ENCODE data around the gene TNFSF12.
A peak's percentile ranks its signal among the peaks of the same experiment; 100 is the strongest.

TNFSF12 gene

GRCh38 chr17:7561589-7562207, 12.8 kb downstream of the TNFSF12 start, which contains the start of gene SENP3:
Gene SENP3, plus strand, starts transcription at chr17:7561919. Its CDS starts 1,158 bp downstream, at chr17:7563077.
- peak; percentile 63 for DNase-seq (ENCODE audit: low read depth)
- H3K4me3 ChIP-seq (ENCODE audit: low read depth, low read length): peak within 1 kb of the TSS; percentile 87

- peak overlapping the region; percentile 87 for H3K4me3 ChIP-seq (ENCODE audit: low read depth, low read length)
- DNase-seq (ENCODE audit: low read depth): no peak
These were observed 13.3 kb downstream of the TNFSF12 start for GRCh38 chr17:7562208-7562605.

GRCh38 chr17:7563115-7563869, 14.4 kb downstream of the TNFSF12 start:
- peak overlapping the region; percentile 87 for H3K4me3 ChIP-seq (ENCODE audit: low read depth, low read length)
- DNase-seq (ENCODE audit: low read depth): no peak

GRCh38 chr17:7569571-7569970, 20.7 kb downstream of the TNFSF12 start:
- no peak for DNase-seq (ENCODE audit: low read depth)
- H3K4me3 ChIP-seq (ENCODE audit: low read depth, low read length): no peak overlapping the region

GRCh38 chr17:7570351-7570750, 21.5 kb downstream of the TNFSF12 start:
- DNase-seq (ENCODE audit: low read depth): no peak
- no peak overlapping the region for H3K4me3 ChIP-seq (ENCODE audit: low read depth, low read length)

- DNase-seq (ENCODE audit: low read depth): no peak
These were observed 23.4 kb downstream of the TNFSF12 start for GRCh38 chr17:7572338-7572587.

GRCh38 chr17:7572588-7573323, 23.9 kb downstream of the TNFSF12 start:
- peak overlapping the region; percentile 96 for H3K4me3 ChIP-seq (ENCODE audit: low read depth, low read length)
- DNase-seq (ENCODE audit: low read depth): peak; percentile 98

More at GRCh38 chr17:7572338-7572587, 23.4 kb downstream of the TNFSF12 start:
- H3K4me3 ChIP-seq (ENCODE audit: low read depth, low read length): peak overlapping the region; percentile 61

- DNase-seq (ENCODE audit: low read depth): peak; percentile 76
- H3K4me3 ChIP-seq (ENCODE audit: low read depth, low read length): peak overlapping the region; percentile 96
These were observed 24.6 kb downstream of the TNFSF12 start for GRCh38 chr17:7573324-7574080.

- H3K4me3 ChIP-seq (ENCODE audit: low read depth, low read length): peak overlapping the region; percentile 96
- DNase-seq (ENCODE audit: low read depth): no peak
These were observed 25.5 kb downstream of the TNFSF12 start for GRCh38 chr17:7574176-7574953.

- peak overlapping the region; percentile 96 for H3K4me3 ChIP-seq (ENCODE audit: low read depth, low read length)
- no peak for DNase-seq (ENCODE audit: low read depth)
These were observed 26.6 kb downstream of the TNFSF12 start for GRCh38 chr17:7575481-7575883.

GRCh38 chr17:7575959-7576358, 27.1 kb downstream of the TNFSF12 start:
- DNase-seq (ENCODE audit: low read depth): no peak

GRCh38 chr17:7576432-7576937, 27.6 kb downstream of the TNFSF12 start:
- no peak overlapping the region for H3K4me3 ChIP-seq (ENCODE audit: low read depth, low read length)
- DNase-seq (ENCODE audit: low read depth): no peak

More at GRCh38 chr17:7575959-7576358, 27.1 kb downstream of the TNFSF12 start:
- H3K4me3 ChIP-seq (ENCODE audit: low read depth, low read length): no peak overlapping the region

GRCh38 chr17:7577327-7578199, 28.7 kb downstream of the TNFSF12 start:
- DNase-seq (ENCODE audit: low read depth): no peak
- H3K4me3 ChIP-seq (ENCODE audit: low read depth, low read length): no peak overlapping the region

GRCh38 chr17:7579001-7579833, 30.4 kb downstream of the TNFSF12 start, which contains the start of gene CD68:
Gene CD68, plus strand, starts transcription at chr17:7579638. Its CDS starts 40 bp downstream, at chr17:7579678.
- DNase-seq (ENCODE audit: low read depth): peak; percentile 72
- peak within 1 kb of the TSS; percentile 28 for H3K4me3 ChIP-seq (ENCODE audit: low read depth, low read length)

- no peak for DNase-seq (ENCODE audit: low read depth)
These were observed 31.2 kb downstream of the TNFSF12 start for GRCh38 chr17:7579834-7580603.

More at GRCh38 chr17:7579834-7580603, 31.2 kb downstream of the TNFSF12 start:
- peak overlapping the region; percentile 28 for H3K4me3 ChIP-seq (ENCODE audit: low read depth, low read length)
